ENCODE measurements around the gene TMSB15B. TPM values are rescaled to one million over a fixed set of nuclear protein-coding genes. Genes with fewer than 3 reads are reported as not detected.

Gene TMSB15B
- total RNA-seq, 2 experiments from 2014 or later: 13.7 to 24.3 TPM

Other genes starting within 250 kb of the TMSB15B start
- gene PLP1, start 185.8 kb upstream of the TMSB15B start, total RNA-seq (2014; rRNA removed; shearing (Covaris generic)): not detected in 2 replicates
- gene PLP1, start 185.8 kb upstream of the TMSB15B start, total RNA-seq (2022): not detected in 2 replicates
- 1.3 and 2.2 TPM in 2 replicates for gene RAB9B, start 130.4 kb upstream of the TMSB15B start, total RNA-seq (2014; rRNA removed; shearing (Covaris generic))
- 1.4 TPM in 2 replicates for gene RAB9B, start 130.4 kb upstream of the TMSB15B start, total RNA-seq (2022)
- gene H2BW1, start 51.1 kb downstream of the TMSB15B start, total RNA-seq (2014; rRNA removed; shearing (Covaris generic)): not detected in 2 replicates
- gene H2BW1, start 51.1 kb downstream of the TMSB15B start, total RNA-seq (2022): not detected in 2 replicates
- gene H2BW2, start 77.3 kb downstream of the TMSB15B start, total RNA-seq (2014; rRNA removed; shearing (Covaris generic)): not detected in 2 replicates
- not detected in 2 replicates for gene H2BW2, start 77.3 kb downstream of the TMSB15B start, total RNA-seq (2022)
- 5.4 and 11.3 TPM in 2 replicates for gene TMSB15C, start 113.6 kb downstream of the TMSB15B start, total RNA-seq (2014; rRNA removed; shearing (Covaris generic))
- gene TMSB15C, start 113.6 kb downstream of the TMSB15B start, total RNA-seq (2022): 9.0 and 10.6 TPM in 2 replicates
- gene ZCCHC18, start 149.9 kb downstream of the TMSB15B start, total RNA-seq (2014; rRNA removed; shearing (Covaris generic)): 12.1 and 24.5 TPM in 2 replicates
- gene ZCCHC18, start 149.9 kb downstream of the TMSB15B start, total RNA-seq (2022): 4.5 and 4.6 TPM in 2 replicates
- 15.6 and 23.1 TPM in 2 replicates for gene SLC25A53, start 194.4 kb downstream of the TMSB15B start, total RNA-seq (2014; rRNA removed; shearing (Covaris generic))
- gene SLC25A53, start 194.4 kb downstream of the TMSB15B start, total RNA-seq (2022): 4.8 and 5.5 TPM in 2 replicates
- 10.6 and 10.8 TPM in 2 replicates for gene FAM199X, start 203.8 kb downstream of the TMSB15B start, total RNA-seq (2014; rRNA removed; shearing (Covaris generic))
- gene FAM199X, start 203.8 kb downstream of the TMSB15B start, total RNA-seq (2022): 16.0 and 19.2 TPM in 2 replicates

Measured in OCI-LY7 (cell line).